HG03139 (cell line): ENCODE results near the gene EIF4E1B.

ENCODE experiments used
- ATAC-seq: cut with Tn5 transposase; IDR thresholded peaks from one replicate; pipeline ENCODE4 v1.9.1; 2021; ENCODE audit not compliant: unreplicated experiment

Gene EIF4E1B

GRCh38 chr5:176660860-176661641 lies 30.6 kb downstream of the EIF4E1B start:
- ATAC-seq, result peak; percentile 65

DNA sequence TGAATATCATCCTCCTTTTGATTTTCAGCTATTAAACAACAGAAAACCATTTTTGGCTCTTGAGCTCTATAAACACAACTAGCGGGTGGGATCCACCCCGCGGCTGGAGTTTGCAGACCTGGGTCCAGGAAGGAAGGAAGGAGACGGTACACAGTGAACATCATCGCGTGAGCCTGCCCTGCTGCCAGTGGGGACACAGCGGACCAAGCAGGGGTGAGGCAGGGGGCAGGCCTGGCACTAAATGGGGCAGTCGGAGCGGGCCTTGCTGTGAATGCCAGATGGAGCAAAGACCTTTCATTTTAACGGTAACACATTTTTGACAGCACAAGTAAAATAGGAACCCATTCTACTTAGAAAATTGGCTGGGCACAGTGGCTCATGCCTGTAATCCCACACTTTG lies 31.2 kb downstream of the EIF4E1B start:
- ATAC-seq, result no peak

GRCh38 chr5:176662371-176663333 lies 32.2 kb downstream of the EIF4E1B start:
- no peak for ATAC-seq

DNA sequence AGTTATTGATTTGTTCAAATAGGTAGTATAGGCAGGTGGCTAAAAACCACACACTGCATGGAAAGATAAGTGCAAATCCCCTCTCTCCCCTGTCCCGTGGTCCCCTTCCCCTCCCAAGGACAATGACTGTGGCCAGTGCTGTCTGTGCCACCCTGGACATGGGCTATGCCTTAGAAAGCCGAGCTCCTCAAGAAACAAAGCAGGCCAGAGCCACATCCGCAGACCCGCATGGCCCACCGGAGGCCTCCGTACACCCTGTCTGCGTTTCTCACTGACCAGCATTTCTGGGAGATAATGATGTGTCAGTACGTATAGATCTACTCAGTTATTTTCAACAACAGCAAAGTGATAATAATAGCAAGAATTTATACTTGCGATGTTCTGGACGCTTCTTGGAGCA lies 33.1 kb downstream of the EIF4E1B start:
- no peak for ATAC-seq

- ATAC-seq, result no peak
These were observed 34.0 kb downstream of the EIF4E1B start for GRCh38 chr5:176664479-176664878.

- no peak for ATAC-seq
These were observed 34.4 kb downstream of the EIF4E1B start for GRCh38 chr5:176664886-176665285.

GRCh38 chr5:176665517-176665916 lies 35.0 kb downstream of the EIF4E1B start:
- ATAC-seq, result no peak

- no peak for ATAC-seq
These were observed 37.2 kb downstream of the EIF4E1B start for GRCh38 chr5:176667637-176668036.

GRCh38 chr5:176670449-176670848 lies 40.0 kb downstream of the EIF4E1B start:
- ATAC-seq, result no peak

GRCh38 chr5:176671399-176671798 lies 40.9 kb downstream of the EIF4E1B start:
- ATAC-seq, result no peak

DNA sequence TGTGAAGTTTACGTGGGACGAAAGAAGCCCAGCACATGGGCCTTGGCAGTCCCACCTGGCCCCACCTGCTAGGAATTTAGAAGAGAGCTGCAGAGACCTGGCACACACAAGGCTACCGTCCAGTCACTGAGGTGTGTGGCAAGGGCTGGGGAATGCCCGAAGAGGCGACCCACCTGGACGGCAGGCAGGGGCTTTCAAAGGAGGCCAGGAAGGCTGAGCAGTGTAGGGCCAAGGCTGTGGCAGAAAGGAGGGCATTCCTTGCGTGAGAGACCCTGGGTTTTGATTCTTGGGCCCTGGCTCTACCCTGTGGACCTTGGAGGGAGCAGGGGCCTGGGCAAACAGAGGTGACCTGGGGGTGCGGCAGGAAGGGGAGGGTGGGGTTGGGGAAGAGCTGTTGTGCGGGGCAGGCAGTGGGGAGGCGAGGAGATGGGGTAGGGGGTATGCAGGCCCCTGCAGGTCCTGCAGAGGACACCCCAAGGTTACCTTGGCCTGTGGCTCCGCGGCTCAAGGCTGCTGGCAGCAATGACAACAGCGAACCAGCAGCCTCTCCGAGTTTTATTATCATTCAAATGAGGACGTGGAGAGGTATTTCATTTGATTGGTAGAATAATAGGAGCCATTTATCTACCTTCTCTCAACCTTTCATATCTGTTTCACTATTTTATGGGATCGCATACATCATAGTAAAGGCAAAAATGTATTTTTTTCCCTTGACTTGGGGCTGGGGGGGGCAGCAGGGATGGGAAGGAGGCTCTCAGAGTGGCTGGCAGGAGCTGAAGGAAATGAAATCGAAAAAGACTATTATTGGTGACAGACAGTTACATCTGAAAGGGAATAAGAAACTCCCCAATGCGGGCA lies 41.6 kb downstream of the EIF4E1B start:
- ATAC-seq, result no peak

GRCh38 chr5:176673651-176674583 lies 43.4 kb downstream of the EIF4E1B start:
- ATAC-seq, result no peak

DNA sequence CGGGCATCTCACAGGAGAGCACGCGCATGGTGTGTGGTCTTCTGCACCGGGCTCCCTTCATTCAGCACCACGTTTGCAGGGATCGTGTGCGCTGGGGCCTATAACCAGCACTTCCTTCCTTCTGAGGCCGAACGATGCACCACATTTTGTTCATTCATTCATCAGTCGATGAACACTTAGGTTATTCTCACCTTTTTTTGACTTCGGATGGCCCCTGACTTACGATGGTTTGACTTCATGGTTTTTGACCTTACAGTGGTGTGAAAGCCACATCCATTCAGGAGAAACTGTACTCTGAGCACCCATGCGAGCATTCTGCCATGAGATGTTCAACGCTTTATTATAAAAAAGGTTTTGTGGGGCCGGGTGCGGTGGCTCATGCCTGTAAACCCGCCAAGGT lies 44.3 kb downstream of the EIF4E1B start:
- no peak for ATAC-seq

DNA sequence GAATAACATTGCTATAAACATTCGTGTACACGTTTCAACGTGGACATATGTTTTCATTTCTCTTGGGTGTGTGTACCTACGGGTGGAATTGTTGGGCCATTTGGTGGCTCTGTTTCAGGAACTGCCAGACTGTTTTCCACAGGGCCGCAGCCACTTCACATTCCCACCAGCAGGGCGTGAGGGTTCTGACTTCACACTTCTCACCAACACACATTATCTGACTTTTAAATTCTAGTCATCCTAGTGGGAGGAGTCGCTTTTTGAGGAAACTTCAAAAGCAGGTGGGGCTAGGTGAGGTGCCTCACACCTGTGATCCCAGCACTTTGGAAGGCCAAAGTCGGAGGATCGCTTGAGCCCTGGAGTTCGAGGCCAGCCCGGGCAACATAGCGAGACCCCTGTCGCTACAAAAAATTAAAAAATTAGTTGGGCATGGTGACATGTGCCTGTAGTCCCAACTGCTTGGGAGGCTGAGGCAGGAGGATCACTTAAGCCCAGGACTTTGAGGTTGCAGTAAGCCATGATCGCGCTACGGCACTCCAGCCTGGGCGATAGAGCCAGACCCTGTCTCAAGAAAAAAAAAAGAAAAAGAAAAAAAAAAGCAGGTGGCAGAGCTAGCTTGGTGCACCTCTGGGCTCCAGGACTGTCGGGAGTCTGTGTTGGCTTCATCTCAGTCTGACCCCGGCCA lies 45.3 kb downstream of the EIF4E1B start:
- ATAC-seq, result no peak

- ATAC-seq, result peak; percentile 81
These were observed 45.9 kb downstream of the EIF4E1B start for GRCh38 chr5:176676361-176676824.

GRCh38 chr5:176677209-176677939 lies 46.9 kb downstream of the EIF4E1B start:
- no peak for ATAC-seq

GRCh38 chr5:176678584-176678983 lies 48.1 kb downstream of the EIF4E1B start:
- ATAC-seq, result no peak

DNA sequence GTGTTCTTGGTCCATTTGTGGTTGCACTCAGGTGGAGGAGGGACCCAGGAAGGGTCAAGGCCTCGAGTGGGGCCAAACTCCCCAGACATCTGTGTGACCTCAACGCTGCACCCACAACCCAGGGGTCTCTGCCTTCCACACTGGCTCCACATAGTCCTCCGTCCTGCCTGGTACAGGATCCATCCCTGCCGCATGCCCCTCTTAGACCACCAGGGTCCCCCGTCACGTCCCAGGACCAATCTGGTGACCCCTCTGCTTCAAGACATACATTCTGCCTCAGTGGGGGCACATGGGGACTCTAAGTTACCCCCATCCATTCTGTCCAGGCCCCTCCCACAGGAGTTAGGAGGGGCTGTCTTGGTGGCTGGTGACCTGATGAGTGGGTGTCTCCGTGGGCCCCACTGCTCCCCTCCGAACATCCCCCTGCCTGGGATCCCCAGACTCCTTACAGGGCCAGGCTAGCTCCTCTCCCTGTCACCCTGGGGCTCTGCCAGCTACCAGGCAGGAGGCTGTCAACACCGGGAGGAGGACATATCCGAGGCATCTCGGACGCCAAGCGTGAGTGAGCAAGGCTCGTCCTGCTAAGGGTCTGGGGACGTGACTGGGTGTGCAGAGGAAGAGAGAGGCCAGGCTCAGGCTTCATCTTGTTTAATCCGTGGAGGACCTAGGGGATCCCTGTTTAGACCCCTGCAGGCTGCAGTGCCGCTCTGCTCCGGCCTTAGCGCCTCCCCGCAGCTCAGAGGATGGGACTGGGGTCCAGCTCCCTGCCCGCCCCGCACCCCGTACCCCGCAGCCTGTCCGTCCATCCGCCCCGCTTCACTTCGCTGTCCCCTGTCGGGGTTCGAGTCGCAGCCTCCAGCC lies 49.1 kb downstream of the EIF4E1B start:
- ATAC-seq, result no peak
